ENCODE data around the gene DPPA5.

DPPA5 gene

GRCh38 chr6:73340048-73340447 is 14.0 kb downstream of the DPPA5 start:
- DNase-seq: peak; percentile 6
- in situ Hi-C loops (cut with HindIII; ENCODE audit: low pct_ligation_motif_present, low sequenced_read_pairs): no loop called here
- Histone ChIP-seq H3K27ac (no peak overlapping the region), H3K4me3 (ENCODE audit: low read depth, low read length) (no peak overlapping the region), H3K36me3 (replicated peaks) (no peaks in the 10 kb centered on the region), H3K27me3 (replicated peaks) (peaks cover 2% of the 10 kb centered on the region)
- TF ChIP-seq CTCF (IDR thresholded peaks at IDR 0.05; ENCODE audit: low read depth, low read length, missing control alignments): no peak

GRCh38 chr6:73339340-73339739 is 14.7 kb downstream of the DPPA5 start:
- H3K36me3 ChIP-seq (replicated peaks): no peaks in the 10 kb centered on the region
- H3K27me3 ChIP-seq (replicated peaks): peaks cover 2% of the 10 kb centered on the region
- H3K4me3 ChIP-seq (ENCODE audit: low read depth, low read length): no peak overlapping the region
- no peak overlapping the region for H3K27ac ChIP-seq
- DNase-seq: no peak
- TF ChIP-seq CTCF (IDR thresholded peaks at IDR 0.05; ENCODE audit: low read depth, low read length, missing control alignments): no peak
- in situ Hi-C loops (cut with HindIII; ENCODE audit: low pct_ligation_motif_present, low sequenced_read_pairs): no loop called here

- in situ Hi-C loops (cut with HindIII; ENCODE audit: low pct_ligation_motif_present, low sequenced_read_pairs): no loop called here
- no peak for DNase-seq
- Histone ChIP-seq H3K27ac (no peak overlapping the region), H3K36me3 (replicated peaks) (no peaks in the 10 kb centered on the region), H3K4me3 (ENCODE audit: low read depth, low read length) (no peak overlapping the region), H3K27me3 (replicated peaks) (no peaks in the 10 kb centered on the region)
- TF ChIP-seq CTCF (IDR thresholded peaks at IDR 0.05; ENCODE audit: low read depth, low read length, missing control alignments): no peak
Measured at GRCh38 chr6:73329201-73329600, 24.9 kb downstream of the DPPA5 start.

GRCh38 chr6:73328790-73329189 is 25.3 kb downstream of the DPPA5 start:
- no peak overlapping the region for H3K27ac ChIP-seq
- DNase-seq: no peak
- TF ChIP-seq CTCF (IDR thresholded peaks at IDR 0.05; ENCODE audit: low read depth, low read length, missing control alignments): no peak
- H3K27me3 ChIP-seq (replicated peaks): no peaks in the 10 kb centered on the region
- H3K36me3 ChIP-seq (replicated peaks): no peaks in the 10 kb centered on the region
- no peak overlapping the region for H3K4me3 ChIP-seq (ENCODE audit: low read depth, low read length)
- in situ Hi-C loops (cut with HindIII; ENCODE audit: low pct_ligation_motif_present, low sequenced_read_pairs): no loop called here

GRCh38 chr6:73325656-73326055 is 28.4 kb downstream of the DPPA5 start:
- H3K27me3 ChIP-seq (replicated peaks): no peaks in the 10 kb centered on the region
- TF ChIP-seq CTCF (IDR thresholded peaks at IDR 0.05; ENCODE audit: low read depth, low read length, missing control alignments): no peak
- in situ Hi-C loops (cut with HindIII; ENCODE audit: low pct_ligation_motif_present, low sequenced_read_pairs): no loop called here
- DNase-seq: no peak
- no peak overlapping the region for H3K4me3 ChIP-seq (ENCODE audit: low read depth, low read length)
- no peaks in the 10 kb centered on the region for H3K36me3 ChIP-seq (replicated peaks)
- H3K27ac ChIP-seq: no peak overlapping the region

- Histone ChIP-seq H3K27ac (no peak overlapping the region), H3K36me3 (replicated peaks) (no peaks in the 10 kb centered on the region), H3K27me3 (replicated peaks) (no peaks in the 10 kb centered on the region), H3K4me3 (ENCODE audit: low read depth, low read length) (no peak overlapping the region)
- DNase-seq: no peak
- in situ Hi-C loops (cut with HindIII; ENCODE audit: low pct_ligation_motif_present, low sequenced_read_pairs): no loop called here
- no peak for TF ChIP-seq CTCF (IDR thresholded peaks at IDR 0.05; ENCODE audit: low read depth, low read length, missing control alignments)
Measured at GRCh38 chr6:73323323-73323722, 30.8 kb downstream of the DPPA5 start.
